GM18867 (cell line): Measurements from ENCODE around the gene LENG8.
"Not testable (repeated sequence)": the region's sequence is repeated elsewhere in the genome, so short reads cannot be mapped to it uniquely, and the experiment has no call there.

Experiments
- ATAC-seq: cut with Tn5 transposase; IDR thresholded peaks from one replicate; pipeline ENCODE4 v1.9.1; 2021; ENCODE audit warnings: mild to moderate bottlenecking, moderate library complexity; ENCODE audit not compliant: unreplicated experiment

Gene LENG8

GRCh38 chr19:54439174-54439851 is 9.7 kb upstream of the LENG8 start:
- no peak for ATAC-seq

GRCh38 chr19:54440641-54441040 is 8.4 kb upstream of the LENG8 start:
- ATAC-seq = no peak

- ATAC-seq = no peak
Observed at GRCh38 chr19:54444737-54445136, 4.3 kb upstream of the LENG8 start.

GRCh38 chr19:54446349-54446748 is 2.6 kb upstream of the LENG8 start:
- not testable (repeated sequence) for ATAC-seq

- ATAC-seq = no peak
Observed at GRCh38 chr19:54448040-54448773, 792 bp upstream of the LENG8 start.

DNA sequence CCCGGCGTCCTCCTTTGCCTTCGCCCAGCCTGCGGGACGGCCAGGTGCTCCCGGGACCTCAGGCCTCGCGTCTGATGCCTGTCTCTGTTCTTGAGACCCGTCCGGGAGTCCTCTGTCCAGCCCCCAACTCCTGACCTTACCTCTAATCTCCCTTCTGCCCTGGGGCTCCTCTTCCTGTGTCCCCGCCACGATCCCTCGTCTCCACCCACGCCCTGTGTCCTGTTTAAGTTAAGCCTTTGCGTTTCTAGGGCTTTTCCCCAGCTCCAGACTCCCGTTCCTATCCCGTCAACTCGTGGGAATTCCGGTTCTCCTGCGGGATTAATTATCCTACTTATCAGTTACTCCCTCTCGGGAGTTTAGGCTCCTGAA is 686 bp downstream of the LENG8 start:
- ATAC-seq = no peak

DNA sequence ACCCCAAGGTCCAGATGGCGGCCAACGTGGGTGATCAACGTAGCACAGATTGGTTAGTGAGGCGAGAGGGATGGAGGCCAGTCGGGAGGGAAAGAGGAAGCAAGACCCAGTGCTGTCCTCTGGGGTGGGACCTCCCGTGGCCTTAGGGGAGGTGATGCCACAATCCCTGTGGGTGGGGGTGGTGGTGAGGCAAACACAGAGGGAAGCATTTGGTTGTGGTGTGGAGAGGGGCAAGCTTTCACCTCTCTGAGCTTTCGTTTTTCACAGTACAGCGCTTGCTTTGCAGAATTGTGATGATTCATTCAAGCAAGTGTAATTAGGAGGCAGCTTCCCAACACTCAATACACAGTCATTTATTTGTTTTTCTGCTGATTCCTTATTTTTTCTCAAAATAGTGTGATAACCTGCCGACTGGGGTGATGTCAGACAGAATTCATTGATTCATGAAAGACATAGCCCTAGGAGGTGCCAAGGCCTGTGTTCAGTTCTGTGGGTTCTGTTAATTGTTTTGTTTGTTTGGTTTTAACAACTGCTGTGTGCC is 2.4 kb downstream of the LENG8 start:
- no peak for ATAC-seq

- ATAC-seq = no peak
Observed at GRCh38 chr19:54451997-54452396, 3.0 kb downstream of the LENG8 start.

DNA sequence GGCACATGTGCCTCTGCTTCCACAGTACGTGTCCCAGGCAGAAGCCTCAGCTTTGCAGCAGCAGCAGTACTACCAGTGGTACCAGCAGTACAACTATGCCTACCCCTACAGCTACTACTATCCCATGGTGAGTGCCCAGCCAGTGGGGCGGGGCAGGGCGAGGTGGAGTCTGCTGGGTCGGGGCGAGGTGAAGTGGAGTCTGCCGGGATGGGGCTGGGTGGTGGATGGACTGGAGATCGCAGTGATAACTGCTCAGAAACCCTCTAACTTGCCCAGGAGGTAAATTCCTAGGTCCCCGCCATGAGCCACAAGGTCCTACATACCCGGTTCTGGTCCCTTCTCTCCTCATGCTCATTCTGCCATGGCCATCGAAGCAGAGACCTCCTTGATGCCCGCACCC is 3.6 kb downstream of the LENG8 start:
- ATAC-seq = no peak

DNA sequence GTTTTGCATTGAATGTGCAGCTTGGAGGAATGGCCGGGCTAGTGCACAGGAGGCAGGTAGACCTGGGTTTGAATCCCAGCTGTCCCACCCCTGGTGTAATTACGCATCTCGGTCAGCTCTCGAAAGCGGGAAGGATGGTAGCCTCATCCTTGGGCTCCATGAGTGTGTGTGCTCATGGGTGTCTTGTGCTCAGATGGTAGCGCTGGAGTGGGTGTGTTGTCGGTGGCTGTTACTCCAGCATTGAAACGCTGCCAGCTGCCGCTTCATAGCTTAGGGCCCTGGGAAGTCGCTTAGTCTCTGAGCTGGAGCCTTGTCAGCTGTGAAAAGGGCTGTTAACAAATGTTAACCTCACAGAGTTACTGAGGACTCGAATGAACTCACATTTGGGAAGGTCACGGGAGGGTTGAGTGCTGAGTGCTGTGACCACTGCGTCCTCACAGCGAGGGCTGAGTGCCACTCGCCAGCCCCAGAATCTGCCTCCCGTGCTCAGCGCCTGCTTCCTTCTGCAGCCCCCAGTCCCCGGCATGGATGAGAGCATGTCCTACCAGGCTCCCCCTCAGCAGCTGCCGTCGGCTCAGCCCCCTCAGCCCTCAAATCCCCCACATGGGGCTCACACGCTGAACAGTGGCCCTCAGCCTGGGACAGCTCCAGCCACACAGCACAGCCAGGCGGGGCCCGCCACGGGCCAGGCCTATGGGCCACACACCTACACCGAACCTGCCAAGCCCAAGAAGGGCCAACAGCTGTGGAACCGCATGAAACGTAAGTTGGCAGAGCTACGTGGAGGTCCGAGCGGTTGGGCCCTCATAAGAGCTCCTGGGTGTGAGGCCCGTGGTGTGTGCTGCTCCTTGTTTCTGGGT is 5.2 kb downstream of the LENG8 start:
- no peak for ATAC-seq

- no peak for ATAC-seq
Observed at GRCh38 chr19:54454781-54455675, 6.0 kb downstream of the LENG8 start.

GRCh38 chr19:54455786-54456422 is 6.9 kb downstream of the LENG8 start:
- no peak for ATAC-seq

DNA sequence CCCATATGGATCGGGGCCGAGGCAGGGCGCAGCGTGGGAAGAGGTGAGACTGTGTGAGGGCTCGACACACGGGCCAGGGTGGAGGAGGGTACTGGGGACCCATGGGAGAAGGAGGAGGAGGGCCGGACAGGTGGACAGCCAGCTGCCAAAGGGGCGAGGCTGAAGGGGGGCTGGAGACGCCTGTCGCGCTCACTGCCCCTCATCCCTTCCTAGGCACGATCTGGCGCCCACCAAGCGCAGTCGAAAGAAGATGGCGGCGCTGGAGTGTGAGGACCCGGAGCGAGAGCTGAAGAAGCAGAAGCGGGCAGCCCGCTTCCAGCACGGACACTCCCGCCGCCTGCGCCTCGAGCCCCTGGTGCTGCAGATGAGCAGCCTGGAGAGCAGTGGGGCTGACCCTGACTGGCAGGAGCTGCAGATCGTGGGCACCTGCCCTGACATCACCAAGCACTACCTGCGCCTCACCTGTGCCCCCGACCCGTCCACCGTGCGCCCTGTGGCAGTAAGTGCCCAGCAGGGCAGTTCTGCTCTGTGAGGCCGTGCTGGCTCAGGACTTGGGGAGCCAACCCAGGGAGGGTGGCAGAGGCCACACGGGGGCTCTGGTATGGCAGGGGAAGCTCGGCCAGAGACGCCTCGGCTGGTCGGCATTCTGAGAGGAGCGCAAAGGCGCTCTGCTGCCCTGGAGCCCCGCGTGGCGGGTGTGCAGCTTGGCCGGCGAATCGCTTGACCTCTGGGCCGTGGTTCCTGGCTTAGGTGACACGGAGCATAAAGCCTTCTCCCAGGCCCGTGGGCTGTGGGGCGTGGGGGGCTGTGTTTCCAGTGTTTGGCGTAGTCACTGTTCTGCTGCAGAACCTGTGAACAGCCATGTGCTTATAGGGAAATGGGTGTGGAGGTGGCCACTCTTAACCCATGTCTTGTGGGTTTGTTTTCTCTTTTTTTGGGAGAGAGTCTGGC is 7.7 kb downstream of the LENG8 start:
- no peak for ATAC-seq

- ATAC-seq = no peak
Observed at GRCh38 chr19:54457773-54458647, 9.0 kb downstream of the LENG8 start.

- ATAC-seq = no peak
Observed at GRCh38 chr19:54458648-54459281, 9.8 kb downstream of the LENG8 start.

DNA sequence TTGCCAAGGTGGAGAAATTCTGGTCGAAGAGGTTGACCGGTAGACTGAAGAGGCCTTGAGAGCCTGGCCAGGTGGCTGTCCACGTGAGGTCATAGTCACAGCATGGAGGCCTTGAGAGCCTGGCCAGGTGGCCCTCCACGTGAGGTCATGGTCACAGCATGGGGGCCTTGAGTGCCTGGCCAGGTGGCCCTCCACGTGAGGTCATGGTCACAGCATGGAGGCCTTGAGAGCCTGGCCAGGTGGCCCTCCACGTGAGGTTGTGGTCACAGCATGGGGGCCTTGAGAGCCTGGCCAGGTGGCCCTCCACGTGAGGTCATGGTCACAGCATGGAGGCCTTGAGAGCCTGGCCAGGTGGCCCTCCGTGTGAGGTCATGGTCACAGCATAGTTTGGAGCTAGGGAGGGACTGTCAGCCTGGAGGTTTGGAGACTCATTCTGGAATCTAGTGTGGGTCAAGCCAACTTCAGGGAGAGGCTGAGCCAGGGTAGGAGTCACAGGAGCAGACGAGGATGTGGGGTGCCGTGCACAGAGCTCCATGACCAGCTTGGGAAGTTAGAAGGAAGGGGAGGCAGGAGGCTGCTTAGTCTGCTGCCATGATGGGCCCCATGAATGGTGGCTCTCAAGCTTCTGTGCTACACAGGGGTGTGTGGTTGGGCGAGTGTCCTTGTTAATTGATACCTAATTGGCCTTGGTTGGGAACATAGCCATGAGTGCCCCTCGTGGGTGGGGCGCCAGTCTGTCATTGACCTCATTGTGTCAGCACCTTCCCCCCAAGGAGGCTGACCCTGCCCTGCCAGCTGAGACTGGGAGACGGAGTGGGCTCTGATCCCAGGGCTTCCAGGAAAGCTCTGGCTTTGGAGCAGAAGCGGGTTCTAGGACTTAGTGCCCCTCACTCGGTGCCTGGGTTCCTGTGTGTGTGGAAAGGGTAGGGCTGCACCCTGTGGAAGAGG is 10.6 kb downstream of the LENG8 start:
- no peak for ATAC-seq
